Activated naive CD4-positive, alpha-beta T cell treated with Interleukin-2 at 50 U/mL for 16 hours (primary cell): ENCODE results near the gene KDM5A.
A peak's percentile ranks its signal among the peaks of the same experiment; 100 is the strongest.
"Not testable (repeated sequence)": the region's sequence is repeated elsewhere in the genome, so short reads cannot be mapped to it uniquely, and the experiment has no call there.

Source experiments
- DNase-seq: peaks from one replicate; pipeline ENCODE4 v3.0.0-alpha.2; 2020

The KDM5A gene

GRCh38 chr12:389142-390096, at the start of gene KDM5A:
KDM5A (minus strand) TSS chr12:389320; CDS start chr12:389091, 229 bp downstream.
- DNase-seq = peak; percentile 88

- not testable (repeated sequence) for DNase-seq
These were observed 46.6 kb upstream of the KDM5A start for GRCh38 chr12:435737-436136.

DNA sequence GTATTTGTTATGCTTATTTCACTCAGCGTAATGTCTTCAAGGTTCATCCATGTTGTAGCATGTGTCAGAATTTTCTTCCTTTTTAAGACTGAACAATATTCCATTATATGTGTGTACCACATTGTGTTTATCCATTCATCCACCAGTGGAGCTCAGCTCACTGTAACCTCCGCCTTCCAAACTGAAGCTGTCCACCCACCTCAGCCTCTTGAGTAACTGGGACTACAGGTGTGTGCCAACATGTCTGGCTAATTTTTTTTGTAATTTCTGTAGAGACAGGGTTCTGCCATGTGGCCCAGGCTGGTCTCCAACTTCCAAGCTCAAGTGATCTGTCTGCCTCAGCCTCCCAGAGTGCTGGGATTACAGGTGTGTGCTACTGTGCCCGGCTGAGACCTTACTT, 33.4 kb upstream of the KDM5A start:
- no peak for DNase-seq

GRCh38 chr12:418432-418831, 29.3 kb upstream of the KDM5A start:
- no peak for DNase-seq

- DNase-seq = no peak
These were observed 25.7 kb upstream of the KDM5A start for GRCh38 chr12:414859-415258.

DNA sequence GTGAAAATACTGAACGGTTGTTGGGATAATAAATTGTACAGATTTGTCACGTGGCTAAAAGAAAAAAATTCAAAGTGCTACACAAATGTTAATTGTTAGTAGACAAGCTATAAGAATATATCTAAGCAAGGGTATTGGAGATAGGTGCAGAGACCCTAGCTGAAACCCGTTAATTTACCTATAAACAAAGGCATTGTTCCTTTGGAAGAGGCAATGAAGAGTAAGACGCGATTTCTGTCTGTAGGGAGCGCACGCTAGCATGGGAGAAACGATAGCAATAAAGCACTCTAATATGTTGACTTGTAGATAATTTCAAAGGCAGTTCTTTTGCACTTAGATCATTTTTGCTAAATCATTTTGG, 12.9 kb upstream of the KDM5A start:
- DNase-seq = peak; percentile 10

DNA sequence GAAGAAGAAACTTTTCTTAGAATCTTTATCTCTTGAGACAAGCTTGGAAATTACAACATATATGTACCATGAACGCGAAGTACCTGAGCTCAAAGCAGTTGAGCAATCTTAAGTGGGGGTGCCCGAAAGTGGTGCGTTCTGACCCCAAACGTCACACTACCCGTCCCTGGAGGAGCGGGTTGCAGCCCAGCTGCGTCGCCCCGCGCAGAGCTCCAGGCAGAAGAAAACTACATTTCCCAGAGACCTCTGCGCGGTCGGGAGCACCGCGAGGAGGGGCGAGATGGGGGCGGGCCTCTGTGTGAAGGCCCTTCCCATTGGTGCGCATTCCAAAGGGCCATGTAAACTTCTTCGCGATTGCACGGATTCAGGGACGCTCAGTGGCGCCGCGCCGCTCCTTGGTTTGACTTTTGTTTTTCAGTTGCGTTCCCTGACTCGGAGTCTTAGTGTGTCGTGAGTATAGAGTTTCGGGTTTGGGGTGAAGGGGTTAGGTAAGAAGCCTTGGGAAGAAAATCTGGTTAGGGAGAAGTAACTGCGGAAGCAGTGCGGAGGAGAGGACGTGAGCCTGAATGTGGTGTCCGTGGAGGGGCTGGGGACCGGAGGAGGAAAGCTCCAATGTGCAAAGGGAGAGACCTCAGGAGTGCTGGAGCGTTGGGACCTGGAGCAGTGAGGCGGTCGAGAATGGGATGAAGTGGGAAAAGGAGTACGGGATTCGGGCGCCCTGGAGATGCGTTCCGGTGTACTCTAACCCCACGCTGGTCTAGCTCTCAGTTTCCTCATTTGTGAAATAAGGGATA, 12.3 kb upstream of the KDM5A start, which contains the start of gene CCDC77:
CCDC77 (plus strand) TSS at position 410 of the 794 bp plus-strand sequence. CDS start 7,740 bp downstream, outside the sequence.
- peak; percentile 94 for DNase-seq

DNA sequence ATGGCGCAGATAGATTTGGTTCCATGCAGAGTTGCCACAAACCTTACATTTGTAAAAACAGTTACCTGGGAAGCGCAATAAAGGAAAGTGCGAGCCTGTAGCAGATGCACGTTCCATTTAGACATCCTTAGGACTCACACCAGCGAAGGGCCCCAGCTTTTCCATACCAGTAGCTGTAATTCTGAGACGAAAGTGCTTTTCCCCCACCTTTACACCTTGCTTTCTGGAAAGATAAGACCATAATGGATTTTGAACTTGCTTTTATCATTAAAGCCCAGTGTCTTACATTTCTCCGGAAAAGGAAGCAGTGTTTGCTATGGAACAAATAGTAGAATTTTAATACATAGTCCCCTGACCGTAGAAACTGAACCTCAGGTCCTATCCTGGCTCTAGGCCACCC, 11.7 kb upstream of the KDM5A start:
- no peak for DNase-seq

GRCh38 chr12:388541-389141, 479 bp downstream of the KDM5A start:
- DNase-seq = peak; percentile 52

- DNase-seq = no peak
These were observed 1.1 kb downstream of the KDM5A start for GRCh38 chr12:388012-388411.

GRCh38 chr12:386651-387050, 2.5 kb downstream of the KDM5A start:
- no peak for DNase-seq

DNA sequence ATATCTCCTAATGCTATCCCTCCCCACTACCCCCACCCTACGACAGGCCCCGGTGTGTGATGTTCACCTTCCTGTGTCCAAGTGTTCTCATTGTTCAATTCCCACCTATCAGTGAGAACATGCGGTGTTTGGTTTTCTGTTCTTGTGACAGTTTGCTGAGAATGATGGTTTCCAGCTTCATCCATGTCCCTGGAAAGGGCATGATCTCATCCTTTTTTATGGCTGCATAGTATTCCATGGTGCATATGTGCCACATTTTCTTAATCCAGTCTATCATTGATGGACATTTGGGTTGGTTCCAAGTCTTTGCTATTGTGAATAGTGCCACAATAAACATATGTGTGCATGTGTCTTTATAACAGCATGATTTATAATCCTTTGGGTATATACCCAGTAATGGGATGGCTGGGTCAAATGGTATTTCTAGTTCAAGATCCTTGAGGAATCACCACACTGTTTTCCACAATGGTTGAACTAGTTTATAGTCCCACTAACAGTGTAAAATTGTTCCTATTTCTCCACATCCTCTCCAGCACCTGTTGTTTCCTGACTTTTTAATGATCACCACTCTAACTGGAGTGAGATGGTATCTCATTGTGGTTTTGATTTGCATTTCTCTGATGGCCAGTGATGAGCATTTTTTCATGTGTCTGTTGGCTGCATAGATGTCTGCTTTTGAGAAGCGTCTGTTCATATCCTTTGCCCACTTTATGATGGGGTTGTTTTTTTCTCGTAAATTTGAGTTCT, 18.2 kb downstream of the KDM5A start:
- DNase-seq = not testable (repeated sequence)

DNA sequence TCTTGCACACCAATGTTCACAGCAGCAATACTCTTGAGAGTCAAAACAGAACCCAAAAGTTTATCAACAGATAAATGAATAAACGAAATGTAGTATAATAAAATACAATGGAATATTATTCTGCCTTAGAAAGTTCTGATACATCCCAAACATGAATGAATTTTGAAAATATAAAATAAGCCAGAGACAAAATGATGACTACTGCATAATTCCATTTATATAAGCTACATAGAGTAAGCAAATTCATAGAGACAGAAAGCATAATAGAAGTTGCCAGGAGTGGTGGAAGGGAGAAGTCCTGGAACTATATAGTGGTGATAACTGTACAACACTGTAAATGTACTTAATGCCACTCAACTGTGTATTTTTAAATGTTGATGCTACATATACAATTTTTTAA, 21.1 kb downstream of the KDM5A start:
- no peak for DNase-seq

GRCh38 chr12:366820-367219, 22.3 kb downstream of the KDM5A start:
- DNase-seq = no peak

DNA sequence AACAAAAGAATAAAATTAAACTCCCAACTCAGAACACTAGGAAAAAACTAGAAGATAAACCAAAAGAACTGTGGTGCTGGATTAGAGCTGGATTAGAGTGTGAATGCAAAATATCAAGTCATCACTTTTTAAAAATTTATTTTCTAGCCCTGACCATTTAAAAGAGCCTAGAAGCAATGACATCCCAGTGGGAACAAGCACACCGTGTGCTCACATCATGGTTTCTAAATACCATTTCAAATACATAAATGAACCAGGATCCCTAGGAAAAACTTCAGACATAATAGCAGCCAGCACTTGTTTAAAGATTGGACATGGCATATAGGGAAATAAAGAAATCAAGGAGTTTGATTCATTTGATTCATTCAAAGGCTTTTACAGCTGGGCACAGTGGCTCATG, 30.0 kb downstream of the KDM5A start:
- no peak for DNase-seq

GRCh38 chr12:356276-356988, 32.7 kb downstream of the KDM5A start:
- no peak for DNase-seq

DNA sequence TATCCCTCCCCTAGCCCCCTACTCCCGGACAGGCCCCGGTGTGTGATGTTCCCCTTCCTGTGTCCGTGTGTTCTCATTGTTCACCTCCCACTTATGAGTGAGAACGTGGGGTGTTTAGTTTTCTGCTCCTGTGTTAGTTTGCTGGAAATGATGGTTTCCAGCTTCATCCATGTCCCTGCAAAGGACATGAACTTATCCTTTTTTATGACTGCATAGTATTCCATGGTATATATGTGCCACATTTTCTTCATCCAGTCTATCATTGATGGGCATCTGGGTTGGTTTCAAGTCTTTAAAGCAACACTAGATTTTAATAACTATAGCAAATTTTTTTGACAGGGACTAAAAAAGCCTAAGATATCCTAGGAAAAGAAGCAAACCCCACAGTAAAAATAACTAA, 37.9 kb downstream of the KDM5A start:
- not testable (repeated sequence) for DNase-seq

- not testable (repeated sequence) for DNase-seq
These were observed 39.5 kb downstream of the KDM5A start for GRCh38 chr12:349625-350024.

- not testable (repeated sequence) for DNase-seq
These were observed 46.1 kb downstream of the KDM5A start for GRCh38 chr12:343036-343435.

GRCh38 chr12:337039-337438, 52.1 kb downstream of the KDM5A start:
- no peak for DNase-seq

DNA sequence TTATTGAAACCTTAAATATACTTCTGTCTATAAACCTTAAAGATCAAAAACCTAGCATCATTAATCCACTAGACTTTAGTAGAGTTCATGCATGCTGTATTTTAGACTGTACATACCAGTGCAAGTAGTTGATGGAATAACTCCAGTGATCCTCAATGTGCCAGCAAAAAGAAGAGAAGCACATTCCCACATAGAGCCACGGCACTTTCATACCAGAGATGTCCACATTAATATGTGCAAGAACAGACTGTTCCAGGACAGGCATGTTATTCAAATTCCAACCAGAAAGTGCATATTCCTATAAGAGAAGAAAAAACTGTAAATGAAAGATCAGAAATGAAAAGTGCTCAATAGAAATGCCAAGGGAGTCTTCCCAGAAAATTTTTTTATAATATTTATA, 55.0 kb downstream of the KDM5A start:
- DNase-seq = no peak
